H1 (cell line): ENCODE data around the gene ATXN3. TPM values are rescaled to one million over a fixed set of nuclear protein-coding genes. Genes with fewer than 3 reads are reported as not detected.

Source experiments
- CTCF ChIA-PET: fragments of 300-600 bp; sonication (Branson Sonifier 250); formaldehyde crosslinking; loops from one replicate; lab custom pipeline; 2021; ENCODE audit not compliant: partially characterized antibody; lab: Charles Lee
- POLR2A ChIA-PET: fragments of 300-600 bp; sonication (Branson Sonifier 250); formaldehyde crosslinking; loops from one replicate; lab custom pipeline; 2021; ENCODE audit warnings: inconsistent platforms; ENCODE audit not compliant: partially characterized antibody; lab: Charles Lee
- DNase-seq, 2 experiments: peaks; one replicate each; pipeline versions ENCODE4 v3.0.0 to v3.0.0-alpha.2; 2010 to 2022; ENCODE audit warnings: low spot score in 2 of 2, low read depth in 1 of 2, mixed read lengths in 1 of 2
- FAIRE-seq: peaks from 2 replicates; lab custom pipeline; 2011; peaks lifted over from hg19 to GRCh38; lab: Jason Lieb, UNC
- H2AFZ ChIP-seq: 2 replicates; pipeline ENCODE4 v1.8.1; 2012; ENCODE audit warnings: low read length, inconsistent platforms
- H2AK5ac ChIP-seq: 2 replicates; pipeline ENCODE4 v1.6.1; 2013; ENCODE audit warnings: low read depth, low read length
- H2BK120ac ChIP-seq: replicated peaks from 2 replicates; pipeline ENCODE3; 2013; ENCODE audit warnings: low read depth, low read length, inconsistent platforms
- H2BK12ac ChIP-seq: 2 replicates; pipeline ENCODE4 v1.6.1; 2013; ENCODE audit warnings: low read depth, low read length
- H2BK15ac ChIP-seq: 2 replicates; pipeline ENCODE4 v1.6.1; 2013; ENCODE audit warnings: low read length
- H2BK20ac ChIP-seq: 2 replicates; pipeline ENCODE4 v1.6.1; 2013; ENCODE audit warnings: low read length
- H2BK5ac ChIP-seq: 2 replicates; pipeline ENCODE4 v1.6.1; 2013; ENCODE audit warnings: low read depth, low read length
- H3K14ac ChIP-seq: 2 replicates; pipeline ENCODE4 v1.6.1; 2013; ENCODE audit warnings: inconsistent platforms; ENCODE audit not compliant: insufficient read length
- H3K18ac ChIP-seq: 2 replicates; pipeline ENCODE4 v1.6.1; 2013; ENCODE audit warnings: low read length; ENCODE audit errors: extremely low read depth
- H3K23ac ChIP-seq: 2 replicates; pipeline ENCODE4 v1.6.1; 2013; ENCODE audit warnings: inconsistent platforms; ENCODE audit not compliant: insufficient read length
- H3K23me2 ChIP-seq: 2 replicates; pipeline ENCODE4 v1.6.1; 2013; ENCODE audit warnings: low read depth, low read length
- H3K27ac ChIP-seq: 2 replicates; pipeline ENCODE4 v1.6.1; 2011; ENCODE audit warnings: low read depth, low read length, inconsistent platforms
- H3K27me3 ChIP-seq, 4 experiments: replicated peaks in 1 of 4; 1 replicate in 1 of 4; 2 replicates in 3 of 4; pipeline versions ENCODE4 v1.6.1 to v1.8.1; 2011 to 2013; ENCODE audit warnings: low read length in 3 of 4, mild to moderate bottlenecking in 3 of 4, inconsistent platforms in 2 of 4, mixed read lengths in 2 of 4, moderate library complexity in 1 of 4; ENCODE audit not compliant: control insufficient read depth in 3 of 4, insufficient read depth in 3 of 4; ENCODE audit errors: extremely low read depth in 1 of 4
- H3K36me3 ChIP-seq, 4 experiments: 2 replicates each; pipeline versions ENCODE4 v1.6.1 to v1.8.1; 2011 to 2013; ENCODE audit warnings: mild to moderate bottlenecking in 4 of 4, low read length in 3 of 4, moderate library complexity in 2 of 4, control low read depth in 1 of 4, inconsistent platforms in 1 of 4; ENCODE audit not compliant: insufficient read depth in 4 of 4, control insufficient read depth in 2 of 4
- H3K4ac ChIP-seq: replicated peaks from 2 replicates; pipeline ENCODE3; 2013; ENCODE audit warnings: low read length, low read depth, mixed read lengths, inconsistent platforms; ENCODE audit not compliant: insufficient read length
- H3K4me1 ChIP-seq, 4 experiments: replicated peaks in 1 of 4; 1 replicate in 1 of 4; 2 replicates in 3 of 4; pipeline versions ENCODE4 v1.6.1 to v1.8.1; 2011 to 2013; ENCODE audit warnings: low read length in 3 of 4, inconsistent platforms in 2 of 4, mixed read lengths in 1 of 4; ENCODE audit not compliant: insufficient read depth in 4 of 4, control insufficient read depth in 3 of 4
- H3K4me2 ChIP-seq, 2 experiments: 2 replicates each; pipeline versions ENCODE4 v1.6.1 to v1.8.1; 2011 to 2013; ENCODE audit warnings: low read depth in 2 of 2, low read length in 2 of 2, control low read depth in 1 of 2, inconsistent platforms in 1 of 2, mild to moderate bottlenecking in 1 of 2; ENCODE audit not compliant: insufficient read depth in 1 of 2
- H3K4me3 ChIP-seq, 4 experiments: fragments of 200-600, 300-600 bp in 1 of 4; sonication (generic), shearing (Covaris generic), sonication (Bioruptor Twin) in 1 of 4; 2 replicates each; pipeline versions ENCODE4 v1.5.1 to v1.8.1; 2011 to 2016; ENCODE audit warnings: low read length in 4 of 4, low read depth in 3 of 4, control low read depth in 2 of 4, inconsistent platforms in 2 of 4, mild to moderate bottlenecking in 2 of 4, mixed read lengths in 1 of 4, moderate library complexity in 1 of 4; ENCODE audit not compliant: insufficient read depth in 2 of 4; ENCODE audit errors: extremely low read depth in 1 of 4
- H3K56ac ChIP-seq: replicated peaks from 2 replicates; pipeline ENCODE3; 2013; ENCODE audit warnings: low read depth, mild to moderate bottlenecking, mixed read lengths, low read length, inconsistent platforms; ENCODE audit not compliant: insufficient read length
- H3K79me1 ChIP-seq: 2 replicates; pipeline ENCODE4 v1.6.1; 2013; ENCODE audit warnings: low read depth, low read length, control low read depth
- H3K79me2 ChIP-seq, 2 experiments: 2 replicates each; pipeline versions ENCODE4 v1.6.1 to v1.8.1; 2012 to 2013; ENCODE audit warnings: low read length in 2 of 2, mild to moderate bottlenecking in 2 of 2, inconsistent platforms in 1 of 2; ENCODE audit not compliant: insufficient read depth in 2 of 2, control insufficient read depth in 1 of 2
- H3K9ac ChIP-seq, 4 experiments: replicated peaks in 1 of 4; 1 replicate in 1 of 4; 2 replicates in 3 of 4; pipeline versions ENCODE4 v1.6.1 to v1.8.1; 2011 to 2013; ENCODE audit warnings: low read depth in 3 of 4, low read length in 3 of 4, control low read depth in 2 of 4, mild to moderate bottlenecking in 2 of 4, moderate library complexity in 2 of 4, inconsistent platforms in 1 of 4; ENCODE audit errors: extremely low read depth in 1 of 4
- H3K9me3 ChIP-seq, 2 experiments: 2 replicates each; pipeline versions ENCODE4 v1.6.1 to v1.8.1; 2012 to 2013; ENCODE audit warnings: mild to moderate bottlenecking in 2 of 2, moderate library complexity in 2 of 2, control low read depth in 1 of 2, inconsistent platforms in 1 of 2, low read depth in 1 of 2, low read length in 1 of 2, mixed read lengths in 1 of 2; ENCODE audit not compliant: insufficient read depth in 2 of 2
- H4K20me1 ChIP-seq, 2 experiments: replicated peaks in 1 of 2; 2 replicates each; pipeline versions ENCODE3 to v1.8.1; 2011 to 2013; ENCODE audit warnings: inconsistent platforms in 2 of 2, low read length in 2 of 2, mild to moderate bottlenecking in 1 of 2; ENCODE audit not compliant: insufficient read depth in 2 of 2, control insufficient read depth in 1 of 2
- H4K5ac ChIP-seq: 2 replicates; pipeline ENCODE4 v1.6.1; 2013; ENCODE audit warnings: low read length, low read depth, mixed read lengths, inconsistent platforms; ENCODE audit not compliant: insufficient read length
- H4K8ac ChIP-seq: 2 replicates; pipeline ENCODE4 v1.8.0; 2013; ENCODE audit warnings: mild to moderate bottlenecking, moderate library complexity, low read length, inconsistent platforms; ENCODE audit not compliant: insufficient read depth; ENCODE audit errors: extremely low read depth
- H4K91ac ChIP-seq: replicated peaks from 2 replicates; pipeline ENCODE3; 2013; ENCODE audit warnings: low read length, mixed read lengths, inconsistent platforms; ENCODE audit not compliant: insufficient read length
- CEBPB ChIP-seq: IDR thresholded peaks from 2 replicates; pipeline ENCODE4 v1.6.1; 2012; ENCODE audit warnings: low read depth, low read length
- CHD2 ChIP-seq: IDR thresholded peaks from 2 replicates; pipeline ENCODE4 v1.6.1; 2012; ENCODE audit warnings: low read length, improper control_type of control experiment
- CTCF ChIP-seq, 3 experiments: IDR thresholded peaks; 1 replicate in 2 of 3; 2 replicates in 1 of 3; pipeline versions ENCODE4 v1.5.1 to v1.6.1; 2011; ENCODE audit warnings: low read length in 3 of 3, mild to moderate bottlenecking in 3 of 3, inconsistent platforms in 2 of 3, low read depth in 1 of 3, moderate library complexity in 1 of 3; ENCODE audit not compliant: insufficient read depth in 1 of 3; ENCODE audit errors: control extremely low read depth in 1 of 3
- GABPA ChIP-seq: IDR thresholded peaks from 2 replicates; pipeline ENCODE4 v1.6.1; 2011; ENCODE audit warnings: mild to moderate bottlenecking, low read length, moderate library complexity, borderline replicate concordance; ENCODE audit not compliant: insufficient read depth
- RAD21 ChIP-seq, 2 experiments: IDR thresholded peaks in 1 of 2; conservative IDR thresholded peaks in 1 of 2; 2 replicates each; pipeline ENCODE4 v1.6.1; 2011; ENCODE audit warnings: low read depth in 2 of 2, low read length in 2 of 2, improper control_type of control experiment in 1 of 2, inconsistent platforms in 1 of 2, mild to moderate bottlenecking in 1 of 2, moderate library complexity in 1 of 2
- RBBP5 ChIP-seq: IDR thresholded peaks from 2 replicates; pipeline ENCODE4 v1.7.1; 2012; ENCODE audit warnings: low read depth, mild to moderate bottlenecking, inconsistent platforms, low read length, moderate library complexity, borderline replicate concordance
- SUZ12 ChIP-seq: fragments of 200-600 bp; sonication (generic); IDR thresholded peaks from 2 replicates; pipeline ENCODE4 v1.6.1; 2012; ENCODE audit warnings: mild to moderate bottlenecking, inconsistent platforms, low read length, moderate library complexity, mixed read lengths
- TAF1 ChIP-seq: IDR thresholded peaks from 2 replicates; pipeline ENCODE4 v1.6.1; 2011; ENCODE audit warnings: mild to moderate bottlenecking, low read depth, low read length
- TAF7 ChIP-seq: optimal IDR thresholded peaks from 2 replicates; pipeline ENCODE3; 2011; ENCODE audit warnings: low read depth, mild to moderate bottlenecking, inconsistent platforms, low read length, moderate library complexity, borderline replicate concordance
- WGBS, 2 experiments: shearing (Covaris generic) in 1 of 2; methylation state at CpG; one replicate each; pipeline versions ENCODE4 v1.1.6 to v1.1.7; 2013 to 2015; ENCODE audit warnings: low lambda C conversion rate in 2 of 2, mixed read lengths in 2 of 2, inconsistent platforms in 1 of 2, low coverage in 1 of 2, missing lambda C conversion rate in 1 of 2; ENCODE audit not compliant: insufficient replicate concordance in 2 of 2, insufficient coverage in 1 of 2, insufficient read length in 1 of 2; ENCODE audit errors: extremely low coverage in 1 of 2, missing lambda C conversion rate in 1 of 2; 5-methylcytosine and 5-hydroxymethylcytosine counted together
- polyA plus RNA-seq, 7 experiments: library from polyadenylated mRNA; depleted of rRNA in 3 of 7; stranded (reverse) in 5 of 7; unstranded in 2 of 7; fragments of >200 nt in 5 of 7; fragments of 200-250 nt in 2 of 7; gene quantifications; 1 replicate in 5 of 7; 2 replicates in 1 of 7; 4 replicates in 1 of 7; pipeline versions ENCODE4 v1.2.1 to v1.2.3, GENCODE V29; 2011 to 2013; ENCODE audit warnings: missing spikeins in 2 of 7, mixed read lengths in 2 of 7
- total RNA-seq: library from RNA; stranded (reverse); fragmentation: NEBNext Ultra II Directional; extraction: Animal tissue kit (Norgen Biotek cat#: 25700); gene quantifications from 2 replicates; pipeline ENCODE4 v1.2.1, GENCODE V29; 2021

ATXN3 gene
- total and polyA plus RNA-seq, 2 of the 8 experiments (the other 6 are each of a cell fraction or from before 2014, with no cell fraction given) = 8.8 to 37.2 TPM

GRCh38 chr14:92135269-92135668 lies 28.9 kb upstream of the ATXN3 start:
- H3K56ac ChIP-seq = no peak overlapping the region
- H2BK15ac ChIP-seq = no peak overlapping the region
- H3K18ac ChIP-seq = no peak overlapping the region
- TF ChIP-seq CHD2 (no peak), CTCF (IDR thresholded peaks at IDR 0.05; ENCODE audit: control extremely low read depth in 1 of 3, insufficient read depth in 1 of 3, low read depth in 1 of 3, low read length in 3 of 3) (peak in 1 of 3 experiments; percentile 30; a peak in 1 of 4 replicates), GABPA (no peak), SUZ12 (no peak), CEBPB (no peak), RBBP5 (no peak), RAD21 (IDR thresholded peaks at IDR 0.05 in 1 of 2, conservative IDR thresholded peaks at IDR 0.05 in 1 of 2; ENCODE audit: low read depth in 2 of 2, low read length in 2 of 2) (peak in 1 of 2 experiments; percentile 35; a peak in 3 of 4 replicates), TAF1 (no peak), TAF7 (no peak)
- no peaks in the 10 kb centered on the region for H3K4me1 ChIP-seq
- no peak overlapping the region for H3K4ac ChIP-seq
- H4K5ac ChIP-seq = no peak overlapping the region
- no peak overlapping the region for H2BK5ac ChIP-seq
- H3K9ac ChIP-seq = no peak overlapping the region
- ChIA-PET POLR2A (interaction anchor here (1.2 to 4.6 kb wide), 3 partner anchors 10 to 217 kb away, joined by 3 to 36 read pairs (median 4); partner anchors contain the start of genes CPSF2 and NDUFB1), CTCF (interaction anchor here (0.6 to 2.4 kb wide), 6 partner anchors 18 to 641 kb away, joined by 3 to 7 read pairs (median 4); no protein-coding TSS in a partner anchor)
- no peaks in the 10 kb centered on the region for H3K79me1 ChIP-seq
- no peak overlapping the region for H4K8ac ChIP-seq
- no peaks in the 10 kb centered on the region for H4K20me1 ChIP-seq
- H3K27me3 ChIP-seq = no peaks in the 10 kb centered on the region
- no peaks in the 10 kb centered on the region for H3K23me2 ChIP-seq
- no peak overlapping the region for H2AFZ ChIP-seq
- H3K79me2 ChIP-seq = no peaks in the 10 kb centered on the region
- H2AK5ac ChIP-seq = no peak overlapping the region
- no peak overlapping the region for H3K27ac ChIP-seq
- H2BK20ac ChIP-seq = no peak overlapping the region
- H3K36me3 ChIP-seq = peaks cover 15 to 85% (median 60%) of the 10 kb centered on the region in 4 experiments; a peak in 7 of 8 replicates
- no peak overlapping the region for H3K4me3 ChIP-seq
- H3K14ac ChIP-seq = no peak overlapping the region
- no peak overlapping the region for H4K91ac ChIP-seq
- H3K4me2 ChIP-seq = no peak overlapping the region
- WGBS, 2 experiments = 100% methylated on average over 1 of the region's 1 CpG; no CpG with 5 or more reads in 1 of the 2 experiments
- H3K9me3 ChIP-seq = no peaks in the 10 kb centered on the region
- H2BK12ac ChIP-seq = no peak overlapping the region
- no peak overlapping the region for H3K23ac ChIP-seq
- FAIRE-seq (no peak), DNase-seq (no peak)
- no peak overlapping the region for H2BK120ac ChIP-seq
